Measurements from ENCODE around the gene SYNE4. TPM values are rescaled to one million over a fixed set of nuclear protein-coding genes. Genes with fewer than 3 reads are reported as not detected.
"Not testable (repeated sequence)": the region's sequence is repeated elsewhere in the genome, so short reads cannot be mapped to it uniquely, and the experiment has no call there.

Gene SYNE4
- total and polyA plus RNA-seq, 2 experiments from 2014 or later: 6.3 to 8.7 TPM

- Histone ChIP-seq H3K9me3 (ENCODE audit: low read depth) (no peaks in the 10 kb centered on the region), H3K27me3 (peaks cover 30% of the 10 kb centered on the region), H3K36me3 (no peaks in the 10 kb centered on the region), H3K4me3 (peak overlapping the region; percentile 24), H3K27ac (no peak overlapping the region), H3K4me1 (ENCODE audit: low read depth) (no peaks in the 10 kb centered on the region)
- TF ChIP-seq CTCF (IDR thresholded peaks at IDR 0.05; ENCODE audit: low read depth, low read length): no peak
- DNase-seq (ENCODE audit: low read depth in 1 of 2, low spot score in 1 of 2): peak in 1 of 2 donors; percentile 44
These were observed 21.7 kb downstream of the SYNE4 start for GRCh38 chr19:35986664-35987570.

- no peak for TF ChIP-seq CTCF (IDR thresholded peaks at IDR 0.05; ENCODE audit: low read depth, low read length)
- no peaks in the 10 kb centered on the region for H3K4me1 ChIP-seq (ENCODE audit: low read depth)
- H3K9me3 ChIP-seq (ENCODE audit: low read depth): no peaks in the 10 kb centered on the region
- peaks cover 30% of the 10 kb centered on the region for H3K27me3 ChIP-seq
- no peak overlapping the region for H3K27ac ChIP-seq
- H3K36me3 ChIP-seq: no peaks in the 10 kb centered on the region
- no peak for DNase-seq (ENCODE audit: low read depth in 1 of 2, low spot score in 1 of 2)
- H3K4me3 ChIP-seq: no peak overlapping the region
These were observed 22.5 kb downstream of the SYNE4 start for GRCh38 chr19:35986111-35986510.

GRCh38 chr19:35983177-35983576 lies 25.4 kb downstream of the SYNE4 start:
- Histone ChIP-seq H3K4me1 (ENCODE audit: low read depth) (no peaks in the 10 kb centered on the region), H3K4me3 (no peak overlapping the region), H3K36me3 (no peaks in the 10 kb centered on the region), H3K27me3 (peaks cover 30% of the 10 kb centered on the region), H3K9me3 (ENCODE audit: low read depth) (no peaks in the 10 kb centered on the region), H3K27ac (no peak overlapping the region)
- no peak for TF ChIP-seq CTCF (IDR thresholded peaks at IDR 0.05; ENCODE audit: low read depth, low read length)
- DNase-seq (ENCODE audit: low read depth in 1 of 2, low spot score in 1 of 2): no peak

GRCh38 chr19:35980997-35981396 lies 27.6 kb downstream of the SYNE4 start:
- H3K4me3 ChIP-seq; H3K36me3 ChIP-seq; H3K4me1 ChIP-seq (ENCODE audit: low read depth); H3K9me3 ChIP-seq (ENCODE audit: low read depth); DNase-seq (ENCODE audit: low read depth in 1 of 2, low spot score in 1 of 2); H3K27ac ChIP-seq: not testable (repeated sequence)
- H3K27me3 ChIP-seq: peaks cover 13% of the 10 kb centered on the region

GRCh38 chr19:35978832-35979365 lies 29.7 kb downstream of the SYNE4 start:
- DNase-seq (ENCODE audit: low read depth in 1 of 2, low spot score in 1 of 2): no peak
- H3K36me3 ChIP-seq: no peaks in the 10 kb centered on the region
- H3K27me3 ChIP-seq: no peaks in the 10 kb centered on the region
- no peak for TF ChIP-seq CTCF (IDR thresholded peaks at IDR 0.05; ENCODE audit: low read depth, low read length)
- no peaks in the 10 kb centered on the region for H3K9me3 ChIP-seq (ENCODE audit: low read depth)
- no peaks in the 10 kb centered on the region for H3K4me1 ChIP-seq (ENCODE audit: low read depth)
- H3K4me3 ChIP-seq: no peak overlapping the region
- no peak overlapping the region for H3K27ac ChIP-seq

- Histone ChIP-seq H3K27me3 (no peaks in the 10 kb centered on the region), H3K4me3 (no peak overlapping the region), H3K4me1 (ENCODE audit: low read depth) (no peaks in the 10 kb centered on the region), H3K9me3 (ENCODE audit: low read depth) (no peaks in the 10 kb centered on the region), H3K36me3 (no peaks in the 10 kb centered on the region), H3K27ac (no peak overlapping the region)
- TF ChIP-seq CTCF (IDR thresholded peaks at IDR 0.05; ENCODE audit: low read depth, low read length): no peak
- no peak for DNase-seq (ENCODE audit: low read depth in 1 of 2, low spot score in 1 of 2)
These were observed 30.3 kb downstream of the SYNE4 start for GRCh38 chr19:35978271-35978670.

Measured in cardiac muscle cell (in vitro differentiated cells and primary cell).